HG03139 (cell line): ENCODE results near the gene TECPR2.

Experiments used
- ATAC-seq: cut with Tn5 transposase; IDR thresholded peaks from one replicate; pipeline ENCODE4 v1.9.1; 2021; ENCODE audit not compliant: unreplicated experiment

Gene TECPR2

GRCh38 chr14:102464006-102464405 is 101.3 kb downstream of the TECPR2 start:
- ATAC-seq: no peak

- ATAC-seq: no peak
Observed at GRCh38 chr14:102464846-102465341, 102.2 kb downstream of the TECPR2 start.

DNA sequence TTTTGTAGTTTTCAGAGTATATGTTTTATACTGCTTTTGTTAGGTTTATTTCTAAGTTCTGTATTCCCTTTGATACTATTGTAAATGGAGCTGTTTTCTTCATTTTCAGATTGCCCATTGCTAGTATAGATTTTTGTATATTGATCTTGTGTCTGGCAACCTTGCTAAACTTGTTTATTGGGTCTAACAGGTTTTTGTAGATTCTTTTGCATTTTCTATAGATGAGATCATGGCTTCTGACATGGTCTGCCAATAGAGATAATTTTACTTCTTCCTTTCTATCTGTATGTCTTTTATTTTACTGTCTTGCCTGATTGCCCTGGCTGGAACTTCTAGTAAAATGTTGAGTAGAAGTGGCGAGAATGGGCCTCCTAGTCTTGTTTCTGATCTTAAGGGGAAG is 106.5 kb downstream of the TECPR2 start:
- no peak for ATAC-seq

DNA sequence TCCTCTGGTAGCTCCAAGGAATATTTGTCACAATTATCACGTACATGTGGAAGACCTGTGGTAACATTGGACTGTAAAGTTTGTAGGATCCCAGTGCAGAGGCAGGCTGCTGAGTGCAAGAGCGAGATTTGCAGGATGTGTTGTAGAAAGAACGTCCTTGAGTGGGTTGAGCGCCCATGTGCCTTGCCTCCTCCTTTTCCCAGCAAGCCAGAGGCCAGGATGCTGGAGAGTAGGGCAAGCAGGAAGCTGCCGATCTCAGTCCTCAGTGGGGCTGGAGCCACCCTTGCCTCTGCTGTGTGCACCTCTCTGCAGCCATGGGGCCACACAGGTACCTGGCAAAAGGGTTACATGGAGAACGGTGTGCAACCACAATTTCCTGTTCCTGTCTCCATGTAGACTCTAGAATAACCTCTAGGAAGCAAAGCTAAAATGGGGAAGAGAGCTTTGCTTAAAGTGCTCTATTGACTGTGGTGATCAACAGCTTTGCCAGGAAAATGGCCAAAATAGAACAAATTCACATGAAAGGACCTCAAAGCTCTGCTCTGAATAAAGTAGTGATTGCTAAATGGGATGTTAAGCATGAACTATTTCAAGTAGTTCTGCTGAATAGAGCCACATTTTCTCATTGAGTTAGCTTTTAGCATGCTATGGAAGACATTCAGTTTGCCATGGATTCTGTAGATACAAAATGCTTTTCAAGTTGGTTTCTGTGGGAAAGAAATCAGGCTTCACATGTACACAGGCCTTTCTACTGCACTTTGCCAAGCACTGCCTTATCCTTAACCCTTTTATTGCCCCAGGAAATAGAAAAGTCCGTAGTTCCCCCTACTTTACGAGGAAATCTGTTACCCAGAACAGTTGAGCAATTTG is 109.4 kb downstream of the TECPR2 start:
- ATAC-seq: no peak

GRCh38 chr14:102472791-102473150 is 110.0 kb downstream of the TECPR2 start:
- ATAC-seq: no peak

GRCh38 chr14:102473559-102473958 is 110.8 kb downstream of the TECPR2 start:
- ATAC-seq: no peak

GRCh38 chr14:102474934-102475333 is 112.2 kb downstream of the TECPR2 start:
- no peak for ATAC-seq

DNA sequence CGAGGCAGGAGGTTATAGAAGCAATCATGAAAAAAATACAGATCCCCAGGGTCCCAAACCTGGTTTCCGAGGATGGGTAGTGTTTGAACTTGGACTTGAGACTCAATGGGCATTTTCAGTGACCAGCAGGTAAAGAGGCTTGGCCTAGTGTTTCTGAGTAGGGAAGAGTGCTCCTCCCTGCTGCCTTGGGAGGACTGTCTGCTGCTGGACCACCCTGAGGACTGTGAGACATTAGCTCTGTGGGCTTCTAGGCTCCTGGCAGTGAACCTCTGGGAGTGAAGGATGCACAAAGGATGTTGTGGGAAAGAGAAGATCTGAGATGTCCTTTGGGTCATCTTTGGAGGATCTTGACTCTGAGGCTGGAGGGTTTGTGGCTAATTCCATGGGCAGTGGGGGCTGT is 116.4 kb downstream of the TECPR2 start:
- no peak for ATAC-seq

GRCh38 chr14:102479777-102480176 is 117.0 kb downstream of the TECPR2 start:
- no peak for ATAC-seq

GRCh38 chr14:102481371-102481770 is 118.6 kb downstream of the TECPR2 start:
- no peak for ATAC-seq

DNA sequence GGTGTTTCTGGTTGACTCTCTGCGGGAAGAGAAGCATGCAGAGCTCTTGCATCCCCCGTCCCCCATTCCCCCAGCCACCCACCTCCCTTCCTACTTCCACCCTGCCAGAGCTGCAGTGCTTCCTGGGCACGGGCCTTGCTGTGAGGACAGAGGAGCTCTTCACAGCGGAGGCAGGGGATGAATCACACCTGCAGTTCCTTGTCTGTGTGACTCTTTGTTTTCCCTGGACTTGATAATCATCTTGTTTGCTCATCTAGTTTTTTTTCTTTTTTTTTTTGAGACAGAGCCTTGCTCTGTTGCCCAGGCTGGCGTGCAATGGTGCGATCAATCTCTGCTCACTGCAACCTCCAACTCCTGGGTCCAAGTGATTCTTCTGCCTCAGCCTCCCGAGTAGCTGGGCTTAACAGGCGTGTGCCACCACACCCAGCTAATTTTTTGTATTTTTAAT is 119.1 kb downstream of the TECPR2 start:
- ATAC-seq: no peak

DNA sequence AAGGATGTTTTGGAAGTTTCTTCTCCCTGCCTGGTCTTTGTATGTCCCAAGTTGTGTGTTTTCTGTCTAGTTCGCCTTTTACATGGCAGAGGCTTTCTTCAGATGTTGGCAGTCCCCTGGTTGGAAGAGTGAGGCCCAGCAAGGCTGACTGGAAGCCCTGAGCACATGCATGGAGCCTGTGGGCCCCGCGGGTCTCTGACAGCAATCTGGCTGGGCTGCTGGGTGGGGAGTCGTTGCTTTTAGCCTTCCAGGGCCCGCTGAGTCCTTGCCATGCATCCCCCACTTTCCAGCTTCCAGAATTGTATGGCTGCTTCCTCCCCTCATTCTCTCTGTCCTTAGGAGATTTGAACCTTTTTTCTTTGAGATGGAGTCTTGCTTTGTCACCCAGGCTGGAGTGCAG is 121.6 kb downstream of the TECPR2 start:
- ATAC-seq: no peak

- ATAC-seq: no peak
Observed at GRCh38 chr14:102485693-102486512, 123.2 kb downstream of the TECPR2 start.

DNA sequence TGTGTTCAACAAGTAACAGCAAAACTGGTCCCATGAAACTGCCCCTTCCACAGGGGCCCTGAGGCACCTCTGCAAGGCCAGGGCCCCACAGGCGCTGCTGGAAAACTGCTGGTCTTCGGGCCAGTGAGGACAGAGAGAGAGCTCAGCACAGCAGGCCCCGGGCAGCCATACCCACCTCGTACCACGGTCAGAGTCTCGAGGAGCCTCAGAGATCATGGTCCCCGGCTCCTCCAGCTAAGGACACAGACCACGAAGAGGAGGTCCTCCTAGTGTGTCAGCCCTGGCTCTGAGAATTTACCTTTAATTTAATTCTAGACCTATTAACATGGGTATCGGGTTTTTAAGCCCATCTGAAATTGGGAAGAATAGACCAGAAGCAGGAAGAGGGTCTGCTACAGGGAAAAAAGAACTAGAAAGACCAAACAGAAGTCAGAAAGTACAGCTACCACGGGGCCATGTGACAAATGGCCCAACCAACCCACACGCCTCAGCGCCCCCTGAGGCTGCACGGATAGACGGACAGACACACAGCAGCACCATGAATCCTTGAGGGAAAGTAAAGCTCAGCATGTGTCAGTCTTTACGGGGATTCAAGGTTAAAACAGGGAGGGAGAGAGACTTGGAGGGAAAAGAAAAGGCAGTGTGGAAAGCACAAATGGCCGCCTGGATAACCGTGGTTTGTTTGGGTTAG is 123.9 kb downstream of the TECPR2 start:
- ATAC-seq: no peak

GRCh38 chr14:102487204-102487577 is 124.5 kb downstream of the TECPR2 start:
- no peak for ATAC-seq

- ATAC-seq: no peak
Observed at GRCh38 chr14:102490456-102490855, 127.7 kb downstream of the TECPR2 start.

GRCh38 chr14:102491366-102491765 is 128.6 kb downstream of the TECPR2 start:
- no peak for ATAC-seq

DNA sequence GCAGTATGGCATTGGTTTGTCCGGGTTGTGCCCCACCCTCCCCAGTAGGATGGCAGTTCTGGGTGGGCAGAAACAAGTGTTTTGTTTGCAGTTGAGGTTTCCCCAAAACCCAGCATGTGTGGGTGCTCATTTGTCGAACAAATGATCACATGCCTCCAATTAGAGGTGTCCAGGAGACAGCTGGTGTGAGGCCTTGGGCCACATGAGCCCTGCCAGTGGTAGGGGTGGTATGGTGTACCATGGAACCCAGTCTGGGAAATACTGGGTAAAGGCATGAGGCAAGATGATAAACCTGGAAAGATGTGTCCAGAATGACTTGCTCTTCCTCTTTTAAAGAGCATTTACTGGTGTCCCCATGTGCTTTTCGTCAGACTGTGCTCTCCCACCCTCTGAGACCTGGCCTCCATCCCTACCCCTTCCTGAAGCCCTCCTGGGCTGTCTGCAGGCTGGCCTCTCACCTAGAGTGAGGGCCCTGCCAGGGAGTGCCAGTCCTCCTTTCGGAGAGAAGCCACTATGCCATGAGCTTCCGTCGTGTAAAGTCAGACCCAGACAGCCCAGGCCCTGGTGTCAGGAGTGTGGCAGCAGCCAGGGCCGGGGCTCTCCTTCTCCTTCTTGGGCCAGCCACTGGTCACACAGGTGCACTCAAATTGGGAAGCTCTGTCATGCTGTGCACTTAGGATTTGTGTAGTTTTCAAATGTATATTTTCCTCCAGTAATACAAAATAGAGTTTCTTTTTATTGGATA is 129.2 kb downstream of the TECPR2 start:
- no peak for ATAC-seq

- no peak for ATAC-seq
Observed at GRCh38 chr14:102492531-102492910, 129.8 kb downstream of the TECPR2 start.

GRCh38 chr14:102493096-102493495 is 130.4 kb downstream of the TECPR2 start:
- no peak for ATAC-seq

GRCh38 chr14:102493585-102493984 is 130.8 kb downstream of the TECPR2 start:
- ATAC-seq: no peak
